Endothelial cell of umbilical vein (primary cell): ENCODE data around the gene MAP6. TPM values are rescaled to one million over a fixed set of nuclear protein-coding genes. Genes with fewer than 3 reads are reported as not detected.

ENCODE experiments used
- BruUV-seq: library from RNA; stranded (reverse); fragments of 400-500 nt; replicated peaks from 2 replicates; lab custom pipeline; 2021; lab: Mats Ljungman, UMichigan
- CTCF ChIA-PET: fragments of 300-600, 350-600 bp; sonication (Branson Sonifier 250); formaldehyde crosslinking; loops from one replicate; lab custom pipeline; 2021; ENCODE audit warnings: antibody characterized with exemption, inconsistent platforms; lab: Charles Lee
- POLR2A ChIA-PET: fragments of 300-600, 350-600 bp; sonication (Branson Sonifier 250); formaldehyde crosslinking; loops from one replicate; lab custom pipeline; 2021; ENCODE audit warnings: antibody characterized with exemption, inconsistent platforms; lab: Charles Lee
- DNase-seq: peaks from one replicate; pipeline ENCODE4 v3.0.0-alpha.2; 2011; ENCODE audit warnings: low read depth, low spot score
- FAIRE-seq: peaks from 2 replicates; lab custom pipeline; 2011; peaks lifted over from hg19 to GRCh38; lab: Jason Lieb, UNC
- H2AFZ ChIP-seq: 2 replicates; pipeline ENCODE4 v1.6.0; 2012; ENCODE audit warnings: low read depth, low read length, control low read depth, inconsistent platforms
- H3K27ac ChIP-seq: 2 replicates; pipeline ENCODE4 v1.5.1; 2011; ENCODE audit warnings: low read depth, mild to moderate bottlenecking, control low read depth, low read length, moderate library complexity; ENCODE audit not compliant: insufficient read depth
- H3K27me3 ChIP-seq, 2 experiments: 2 replicates each; pipeline versions ENCODE4 v1.6.0 to v1.6.1; 2011; ENCODE audit warnings: low read length in 2 of 2, mixed read lengths in 1 of 2; ENCODE audit not compliant: control insufficient read depth in 2 of 2, insufficient read depth in 2 of 2
- H3K36me3 ChIP-seq, 2 experiments: 2 replicates in 1 of 2; 3 replicates in 1 of 2; pipeline ENCODE4 v1.5.1; 2011; ENCODE audit warnings: low read length in 2 of 2, mild to moderate bottlenecking in 1 of 2, moderate library complexity in 1 of 2; ENCODE audit not compliant: control insufficient read depth in 2 of 2, insufficient read depth in 2 of 2; ENCODE audit errors: extremely low read depth in 1 of 2
- H3K4me1 ChIP-seq: 3 replicates; pipeline ENCODE4 v1.5.1; 2011; ENCODE audit warnings: mild to moderate bottlenecking, low read length; ENCODE audit not compliant: control insufficient read depth, insufficient read depth; ENCODE audit errors: extremely low read depth
- H3K4me2 ChIP-seq: 2 replicates; pipeline ENCODE4 v1.6.1; 2011; ENCODE audit warnings: low read length, control low read depth, mixed read lengths; ENCODE audit not compliant: insufficient read depth
- H3K4me3 ChIP-seq, 3 experiments: fragments of 200-600 bp in 1 of 3; sonication (generic), shearing (Covaris generic) in 1 of 3; replicated peaks in 1 of 3; 2 replicates each; pipeline ENCODE4 v1.5.1; 2011 to 2016; ENCODE audit warnings: control low read depth in 3 of 3, low read length in 3 of 3, mild to moderate bottlenecking in 2 of 3, inconsistent platforms in 1 of 3, low read depth in 1 of 3, moderate library complexity in 1 of 3; ENCODE audit not compliant: insufficient read depth in 1 of 3
- H3K79me2 ChIP-seq: 2 replicates; pipeline ENCODE4 v1.6.0; 2012; ENCODE audit warnings: low read length, inconsistent platforms; ENCODE audit not compliant: control insufficient read depth, insufficient read depth
- H3K9ac ChIP-seq: replicated peaks from 2 replicates; pipeline ENCODE3; 2011; ENCODE audit warnings: low read length, control low read depth; ENCODE audit not compliant: insufficient read depth; ENCODE audit errors: extremely low read depth
- H3K9me1 ChIP-seq: replicated peaks from 3 replicates; pipeline ENCODE4 v1.6.0; 2011; ENCODE audit warnings: mild to moderate bottlenecking, low read length; ENCODE audit not compliant: control insufficient read depth, insufficient read depth; ENCODE audit errors: extremely low read depth
- H3K9me3 ChIP-seq: replicated peaks from 2 replicates; pipeline ENCODE4 v1.5.1; 2012; ENCODE audit warnings: low read length, inconsistent platforms; ENCODE audit not compliant: control insufficient read depth, insufficient read depth
- H4K20me1 ChIP-seq: replicated peaks from 2 replicates; pipeline ENCODE3; 2011; ENCODE audit warnings: mild to moderate bottlenecking, low read length; ENCODE audit not compliant: control insufficient read depth, insufficient read depth; ENCODE audit errors: extremely low read depth
- CTCF ChIP-seq, 2 donors: IDR thresholded peaks; 1 replicate in 1 of 2; 2 replicates in 1 of 2; pipeline ENCODE4 v1.5.1; 2011; ENCODE audit warnings: low read length in 2 of 2, mild to moderate bottlenecking in 2 of 2, moderate library complexity in 2 of 2, control low read depth in 1 of 2, inconsistent platforms in 1 of 2, low read depth in 1 of 2; ENCODE audit not compliant: insufficient read depth in 1 of 2; ENCODE audit errors: extremely low read depth in 1 of 2
- EZH2 ChIP-seq: IDR thresholded peaks from 2 replicates; pipeline ENCODE4 v1.6.1; 2012; ENCODE audit warnings: borderline replicate concordance, low read depth, mild to moderate bottlenecking, moderate library complexity, low read length, inconsistent platforms; ENCODE audit not compliant: severe bottlenecking
- FOS ChIP-seq: IDR thresholded peaks from 2 replicates; pipeline ENCODE4 v1.6.1; 2011; ENCODE audit warnings: mild to moderate bottlenecking, low read length, moderate library complexity, borderline replicate concordance; ENCODE audit not compliant: insufficient read depth
- JUN ChIP-seq: IDR thresholded peaks from 2 replicates; pipeline ENCODE4 v1.6.1; 2011; ENCODE audit warnings: borderline replicate concordance, low read depth; ENCODE audit not compliant: insufficient read length, insufficient read depth
- MAX ChIP-seq: IDR thresholded peaks from 2 replicates; pipeline ENCODE4 v1.6.1; 2011; ENCODE audit not compliant: insufficient read depth, insufficient read length
- MYC ChIP-seq: IDR thresholded peaks from one replicate; pipeline ENCODE4 v1.6.1; 2011; ENCODE audit warnings: mild to moderate bottlenecking, low read depth, low read length
- POLR2A ChIP-seq: IDR thresholded peaks from 2 replicates; pipeline ENCODE4 v1.6.1; 2012; ENCODE audit warnings: low read depth, mild to moderate bottlenecking, control low read depth, low read length
- POLR2AphosphoS5 ChIP-seq: IDR thresholded peaks from 2 replicates; pipeline ENCODE4 v1.6.1; 2012; ENCODE audit warnings: low read depth, mild to moderate bottlenecking, control low read depth, low read length, moderate library complexity; ENCODE audit not compliant: insufficient read depth
- dilution Hi-C: fragments of 300-500 bp; cut with MboI; formaldehyde crosslinking; loops from one replicate; pipeline ENCODE4 v1.15.0; 2019; ENCODE audit warnings: low sequenced_read_pairs; ENCODE audit not compliant: extremely low pct_ligation_motif_present
- intact Hi-C: fragments of 100-400 bp; cut with micrococcal nuclease; formaldehyde crosslinking; loops from one replicate; pipeline ENCODE4 v1.10.0; 2022
- polyA plus RNA-seq, 4 experiments: library from polyadenylated mRNA; depleted of rRNA in 3 of 4; stranded (reverse) in 3 of 4; unstranded in 1 of 4; fragments of >200 nt; gene quantifications; 2 replicates each; pipeline versions ENCODE4 v1.2.1 to v1.2.3, GENCODE V29; 2011 to 2012; ENCODE audit warnings: missing spikeins in 1 of 4
- total RNA-seq: library from RNA; stranded (reverse); gene quantifications from 2 replicates; pipeline ENCODE4 v1.2.3, GENCODE V29; 2021

The MAP6 gene
- total and polyA plus RNA-seq, 2 donors (not counting 3 experiments of a cell fraction or from before 2014, with no cell fraction given), result 0.12 TPM; not detected in 1

GRCh38 chr11:75717608-75718418, 49.0 kb upstream of the MAP6 start, which contains the start of gene MOGAT2:
MOGAT2 (plus strand) TSS chr11:75717838; CDS start chr11:75717889, 51 bp downstream.
- H3K9me1 ChIP-seq, result no peaks in the 10 kb centered on the region
- dilution Hi-C loops, result no loop called here
- TF ChIP-seq POLR2A (no peak), POLR2AphosphoS5 (no peak), EZH2 (no peak), FOS (no peak), MAX (no peak), MYC (no peak), CTCF (IDR thresholded peaks at IDR 0.05; ENCODE audit: extremely low read depth in 1 of 2, insufficient read depth in 1 of 2, low read depth in 1 of 2, low read length in 2 of 2) (no peak), JUN (no peak)
- no peak within 1 kb of the TSS for H2AFZ ChIP-seq
- ChIA-PET CTCF (no interaction called here), POLR2A (no interaction called here)
- H3K9ac ChIP-seq, result no peak within 1 kb of the TSS
- H3K4me3 ChIP-seq, result no peak within 1 kb of the TSS
- DNase-seq, result no peak
- no peaks in the 10 kb centered on the region for H3K36me3 ChIP-seq
- H3K27ac ChIP-seq, result no peak within 1 kb of the TSS
- no peaks in the 10 kb centered on the region for H4K20me1 ChIP-seq
- no peaks in the 10 kb centered on the region for H3K79me2 ChIP-seq
- peaks cover 2 to 6% of the 10 kb centered on the region in 2 experiments for H3K27me3 ChIP-seq
- no peak for FAIRE-seq
- intact Hi-C loops, result no loop called here
- H3K4me1 ChIP-seq, result no peaks in the 10 kb centered on the region
- BruUV-seq, result no TSS peak
- no peaks in the 10 kb centered on the region for H3K9me3 ChIP-seq
- H3K4me2 ChIP-seq, result no peak within 1 kb of the TSS
